ENCODE measurements around the gene MYADML2.

GRCh38 chr17:81955756-81956544 lies 8.9 kb upstream of the MYADML2 start:
- TF ChIP-seq CTCF (IDR thresholded peaks at IDR 0.05 in 8 of 11, conservative IDR thresholded peaks at IDR 0.05 in 3 of 11) = no peak
- no peak for TF ChIP-seq POLR2AphosphoS5 (IDR thresholded peaks at IDR 0.05)
